HG03378 (cell line): ENCODE measurements around the gene ARGLU1.
A peak's percentile ranks its signal among the peaks of the same experiment; 100 is the strongest.
"Not testable (repeated sequence)": the region's sequence is repeated elsewhere in the genome, so short reads cannot be mapped to it uniquely, and the experiment has no call there.

Experiments
- ATAC-seq: cut with Tn5 transposase; IDR thresholded peaks from one replicate; pipeline ENCODE4 v1.9.1; 2021; ENCODE audit warnings: mild to moderate bottlenecking, moderate library complexity; ENCODE audit not compliant: unreplicated experiment

The ARGLU1 gene, protein sequence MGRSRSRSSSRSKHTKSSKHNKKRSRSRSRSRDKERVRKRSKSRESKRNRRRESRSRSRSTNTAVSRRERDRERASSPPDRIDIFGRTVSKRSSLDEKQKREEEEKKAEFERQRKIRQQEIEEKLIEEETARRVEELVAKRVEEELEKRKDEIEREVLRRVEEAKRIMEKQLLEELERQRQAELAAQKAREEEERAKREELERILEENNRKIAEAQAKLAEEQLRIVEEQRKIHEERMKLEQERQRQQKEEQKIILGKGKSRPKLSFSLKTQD

DNA sequence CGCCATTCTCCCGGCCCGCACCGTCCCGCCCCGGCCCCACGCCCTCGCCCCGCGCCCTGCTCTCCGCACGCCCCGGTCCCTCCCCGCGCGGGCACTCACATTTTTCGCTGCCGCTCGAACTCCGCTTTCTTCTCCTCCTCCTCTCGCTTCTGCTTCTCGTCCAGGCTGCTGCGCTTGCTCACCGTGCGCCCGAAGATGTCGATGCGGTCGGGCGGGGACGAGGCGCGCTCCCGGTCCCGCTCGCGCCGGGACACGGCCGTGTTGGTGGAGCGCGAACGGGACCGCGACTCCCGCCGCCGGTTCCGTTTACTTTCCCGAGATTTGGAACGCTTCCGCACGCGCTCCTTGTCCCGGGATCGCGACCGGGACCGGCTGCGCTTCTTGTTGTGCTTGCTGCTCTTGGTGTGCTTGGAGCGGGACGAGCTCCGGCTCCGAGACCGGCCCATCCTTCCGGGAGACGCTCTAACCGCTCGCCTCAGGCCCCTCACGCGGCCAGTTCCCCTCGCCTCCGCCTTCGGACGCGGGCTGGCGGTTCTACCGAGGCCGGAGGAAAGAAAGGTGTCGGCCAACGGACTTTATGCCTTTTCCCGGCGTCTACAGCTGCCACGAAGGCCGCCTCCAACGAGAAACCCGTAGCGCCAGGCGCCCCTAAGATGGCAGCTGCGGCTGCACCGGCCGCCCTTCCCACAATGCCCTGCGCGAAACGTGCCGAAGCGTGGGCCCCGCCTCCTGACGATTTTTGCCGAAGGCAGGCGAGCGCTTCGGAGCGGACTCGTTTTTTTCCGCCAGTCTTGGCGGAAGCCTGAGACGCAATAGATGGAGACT lies at the start of gene ARGLU1:
ARGLU1 (minus strand) TSS at position 664 of the 825 bp plus-strand sequence; CDS start at position 446, 218 bp downstream.
- ATAC-seq, result peak; percentile 65

DNA sequence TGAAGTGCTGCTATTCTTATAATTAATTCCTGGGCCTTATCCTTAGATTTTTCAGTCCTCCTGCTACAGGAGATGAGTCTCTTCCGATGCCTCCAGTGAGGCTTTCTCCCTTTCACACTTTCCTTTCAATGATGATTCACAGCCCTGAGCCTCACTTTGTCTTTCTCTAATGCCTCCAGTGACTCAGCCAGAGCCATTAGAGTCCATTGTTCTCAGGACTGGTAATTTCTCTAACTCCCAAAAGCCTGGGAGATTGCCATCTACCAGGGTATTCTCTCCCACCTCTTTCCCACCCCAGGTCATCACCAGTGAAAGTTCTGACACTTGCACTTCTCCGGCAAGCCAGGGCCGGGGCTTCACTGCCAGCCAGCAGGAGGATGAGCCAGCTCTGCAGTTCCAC lies 49.6 kb upstream of the ARGLU1 start:
- ATAC-seq, result no peak

DNA sequence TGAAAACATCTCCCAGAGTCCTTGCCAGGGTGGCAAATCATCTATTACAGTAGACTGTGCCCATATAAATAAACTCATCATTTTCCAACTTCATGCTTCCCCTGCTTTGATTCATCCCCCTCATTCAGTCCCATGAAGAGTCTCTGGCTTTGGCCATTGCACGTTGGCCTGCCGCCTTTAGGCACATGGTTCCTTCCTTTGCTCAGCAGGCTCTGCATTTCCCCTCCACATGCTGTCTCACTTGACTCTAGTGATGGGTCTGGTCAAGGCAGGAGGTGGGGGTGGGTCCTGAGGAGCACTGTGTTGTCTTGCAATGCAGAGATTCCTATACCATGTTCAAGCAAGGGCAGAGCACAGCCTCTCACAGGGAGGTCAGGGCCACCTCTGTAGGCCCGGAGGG lies 48.8 kb upstream of the ARGLU1 start:
- ATAC-seq, result no peak

DNA sequence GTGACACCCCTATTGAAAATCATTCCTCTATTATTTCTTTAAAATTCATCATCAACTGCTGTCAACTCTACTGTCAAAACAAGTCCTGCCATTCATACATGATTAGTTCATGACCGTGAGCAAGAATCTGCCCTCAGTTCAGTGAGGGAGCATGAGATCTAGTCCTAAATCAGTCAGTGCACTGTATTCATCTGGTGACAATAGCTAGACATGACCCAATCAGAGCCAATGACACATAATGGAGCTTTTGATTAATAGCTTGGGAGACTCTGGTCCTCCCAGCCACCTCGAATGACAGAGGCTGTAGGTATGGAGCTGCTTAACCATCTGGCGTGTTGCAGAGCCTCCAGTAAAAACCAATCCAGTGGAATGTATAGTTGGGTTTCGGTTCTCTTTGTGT lies 46.9 kb upstream of the ARGLU1 start:
- no peak for ATAC-seq

GRCh38 chr13:106612688-106613087 lies 44.8 kb upstream of the ARGLU1 start:
- no peak for ATAC-seq

GRCh38 chr13:106610486-106610885 lies 42.5 kb upstream of the ARGLU1 start:
- no peak for ATAC-seq

DNA sequence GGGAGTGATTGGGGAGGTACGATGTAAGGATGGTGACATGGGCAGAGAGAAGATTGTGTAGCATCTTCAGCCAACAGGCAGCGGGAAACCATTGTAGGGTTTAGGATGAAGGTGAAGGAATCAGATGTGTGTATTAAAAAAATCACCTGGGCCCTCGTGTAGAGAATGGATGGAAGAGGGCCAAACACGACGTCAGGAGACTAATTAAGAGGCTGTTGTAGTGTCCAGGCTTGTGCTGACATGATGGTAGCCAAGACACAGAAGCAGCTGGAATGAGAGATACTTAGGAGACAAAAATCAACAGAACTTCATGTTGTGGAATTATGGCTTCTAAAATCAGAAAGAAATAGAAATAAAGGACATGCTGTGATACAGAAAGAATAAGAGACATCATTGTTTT lies 41.2 kb upstream of the ARGLU1 start:
- ATAC-seq, result no peak

- no peak for ATAC-seq
Measured at GRCh38 chr13:106603546-106603945, 35.6 kb upstream of the ARGLU1 start.

DNA sequence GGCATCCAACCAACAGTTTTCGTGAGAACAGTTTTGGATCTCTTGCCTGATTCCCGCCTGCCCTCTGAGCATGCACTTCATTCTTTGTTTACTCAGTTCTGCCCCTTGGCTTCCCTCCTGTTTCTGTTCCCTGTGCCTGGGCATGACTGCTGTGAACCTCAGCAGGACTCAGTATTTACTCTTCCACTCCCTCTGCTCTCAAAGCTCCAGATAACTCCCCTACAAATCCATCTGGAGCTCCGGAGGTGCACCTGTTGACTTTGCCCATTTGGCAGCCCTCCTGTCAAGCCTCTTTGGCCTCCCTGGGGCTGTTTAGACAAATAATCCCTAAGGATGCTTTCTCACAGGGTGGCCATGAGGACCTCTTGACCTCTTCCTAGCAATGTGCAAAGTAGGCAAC lies 34.2 kb upstream of the ARGLU1 start:
- ATAC-seq, result no peak

- ATAC-seq, result no peak
Measured at GRCh38 chr13:106601489-106601888, 33.6 kb upstream of the ARGLU1 start.

- ATAC-seq, result not testable (repeated sequence)
Measured at GRCh38 chr13:106600798-106601135, 32.8 kb upstream of the ARGLU1 start.

GRCh38 chr13:106599875-106600797 lies 32.2 kb upstream of the ARGLU1 start:
- no peak for ATAC-seq

DNA sequence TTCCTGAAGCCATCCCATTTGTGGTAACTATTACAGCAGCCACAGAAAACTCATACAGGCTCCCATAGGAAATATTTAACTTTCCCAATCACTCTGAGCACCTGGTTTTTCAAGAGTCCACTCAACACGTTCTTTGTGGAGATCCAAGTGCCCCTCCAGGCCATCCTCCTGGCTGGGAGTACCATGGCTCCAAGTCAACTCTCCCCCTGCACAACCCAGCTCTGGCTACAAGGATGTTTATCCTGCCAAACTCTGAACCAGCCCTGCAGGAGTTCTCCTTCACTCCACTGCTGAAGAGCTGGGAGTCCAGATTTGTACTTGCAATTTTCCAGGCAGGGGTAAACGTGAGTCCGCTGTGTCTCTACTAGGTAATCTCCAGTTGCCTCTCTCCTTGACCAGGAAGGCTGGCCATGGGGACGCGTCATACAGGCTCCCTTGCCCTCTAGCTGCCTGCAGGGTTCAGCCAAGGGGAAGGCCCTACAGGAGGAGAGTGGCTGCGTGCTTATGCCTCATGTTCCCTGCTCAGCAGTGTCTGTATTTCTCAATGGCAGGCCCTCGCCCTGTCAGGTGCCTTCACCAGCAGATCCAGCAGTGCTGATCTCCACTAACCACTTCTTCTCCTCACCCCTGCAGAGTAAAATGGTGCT lies 29.9 kb upstream of the ARGLU1 start:
- no peak for ATAC-seq

DNA sequence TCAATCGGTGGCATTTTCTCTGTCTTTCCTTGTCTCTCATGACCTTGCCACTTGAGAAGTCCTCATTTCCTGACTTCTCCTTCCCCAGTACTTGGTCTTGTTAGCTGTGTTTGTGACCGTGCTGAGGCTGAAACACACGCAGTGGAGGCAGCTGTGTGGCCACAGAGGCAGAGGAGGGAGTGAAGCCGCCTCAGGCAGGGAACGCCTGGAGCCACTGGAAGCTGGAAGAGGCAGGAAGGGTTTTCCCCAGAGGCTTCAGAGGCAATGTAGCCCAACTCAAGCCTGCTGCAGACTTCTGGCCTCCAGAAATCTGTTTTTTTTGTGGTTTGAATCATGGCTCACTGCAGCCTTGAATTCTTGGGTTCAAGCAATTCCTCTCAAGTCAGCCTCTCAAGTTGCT lies 29.2 kb upstream of the ARGLU1 start:
- ATAC-seq, result no peak

- no peak for ATAC-seq
Measured at GRCh38 chr13:106596275-106596937, 28.5 kb upstream of the ARGLU1 start.

- no peak for ATAC-seq
Measured at GRCh38 chr13:106595625-106596024, 27.7 kb upstream of the ARGLU1 start.

GRCh38 chr13:106594980-106595379 lies 27.0 kb upstream of the ARGLU1 start:
- ATAC-seq, result no peak

DNA sequence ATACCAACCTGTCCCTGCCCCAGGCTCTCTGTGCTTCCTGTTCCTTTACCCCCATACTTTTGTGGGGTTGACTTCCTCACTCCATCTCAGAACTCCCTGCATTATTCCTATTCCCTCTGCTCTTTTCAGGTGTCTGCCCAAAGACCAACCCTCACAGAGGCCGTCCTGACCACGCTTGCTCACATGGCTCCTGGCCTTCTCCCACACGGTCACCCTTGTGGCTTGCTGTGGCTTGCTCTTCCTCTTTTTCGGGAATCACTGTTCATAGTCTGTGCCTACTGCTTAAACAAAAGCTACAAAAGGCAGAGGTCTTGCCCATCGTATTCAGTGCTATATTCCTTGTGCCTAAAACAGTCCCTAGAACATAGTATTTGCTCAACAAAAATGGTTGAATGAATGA lies 25.2 kb upstream of the ARGLU1 start:
- ATAC-seq, result no peak

DNA sequence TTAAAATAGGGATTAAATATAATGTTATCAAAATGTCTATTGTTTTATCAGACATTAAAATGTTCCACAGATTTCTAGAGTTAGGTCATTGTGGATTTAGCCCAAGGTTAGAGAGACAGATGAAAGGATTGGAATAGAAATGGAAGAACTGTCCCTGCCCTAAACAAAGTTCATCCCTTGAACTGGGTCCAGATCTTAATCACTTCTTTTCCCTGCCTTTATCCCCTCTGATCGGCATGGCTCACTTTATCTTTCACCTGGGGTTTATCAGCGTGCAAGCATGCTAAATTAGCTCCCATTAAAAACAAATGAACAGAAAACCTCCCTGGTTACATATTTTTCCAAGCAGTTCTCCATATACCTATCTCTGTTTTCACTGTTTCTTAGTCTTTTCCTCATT lies 23.4 kb upstream of the ARGLU1 start:
- ATAC-seq, result no peak

GRCh38 chr13:106589716-106590115 lies 21.8 kb upstream of the ARGLU1 start:
- ATAC-seq, result no peak
